IPS-18a (cell line): ENCODE results near the gene CEND1.
A peak's percentile ranks its signal among the peaks of the same experiment; 100 is the strongest.

Experiments
- H3K27ac ChIP-seq: one replicate; pipeline ENCODE4 v1.5.1; 2013; ENCODE audit warnings: low read length
- H3K27me3 ChIP-seq: one replicate; pipeline ENCODE4 v1.6.1; 2013; ENCODE audit warnings: mild to moderate bottlenecking, low read length; ENCODE audit not compliant: control insufficient read depth, insufficient read depth
- H3K36me3 ChIP-seq: one replicate; pipeline ENCODE4 v1.6.1; 2013; ENCODE audit warnings: low read depth, low read length; ENCODE audit not compliant: control insufficient read depth
- H3K4me1 ChIP-seq: one replicate; pipeline ENCODE4 v1.6.1; 2013; ENCODE audit warnings: low read depth, low read length; ENCODE audit not compliant: control insufficient read depth
- H3K4me3 ChIP-seq: one replicate; pipeline ENCODE4 v1.5.1; 2013; ENCODE audit warnings: low read length
- H3K9ac ChIP-seq: one replicate; pipeline ENCODE4 v1.6.1; 2013; ENCODE audit warnings: mild to moderate bottlenecking, low read length, moderate library complexity
- H3K9me3 ChIP-seq: one replicate; pipeline ENCODE4 v1.6.1; 2013; ENCODE audit warnings: low read depth, low read length; ENCODE audit not compliant: control insufficient read depth

Gene CEND1

DNA sequence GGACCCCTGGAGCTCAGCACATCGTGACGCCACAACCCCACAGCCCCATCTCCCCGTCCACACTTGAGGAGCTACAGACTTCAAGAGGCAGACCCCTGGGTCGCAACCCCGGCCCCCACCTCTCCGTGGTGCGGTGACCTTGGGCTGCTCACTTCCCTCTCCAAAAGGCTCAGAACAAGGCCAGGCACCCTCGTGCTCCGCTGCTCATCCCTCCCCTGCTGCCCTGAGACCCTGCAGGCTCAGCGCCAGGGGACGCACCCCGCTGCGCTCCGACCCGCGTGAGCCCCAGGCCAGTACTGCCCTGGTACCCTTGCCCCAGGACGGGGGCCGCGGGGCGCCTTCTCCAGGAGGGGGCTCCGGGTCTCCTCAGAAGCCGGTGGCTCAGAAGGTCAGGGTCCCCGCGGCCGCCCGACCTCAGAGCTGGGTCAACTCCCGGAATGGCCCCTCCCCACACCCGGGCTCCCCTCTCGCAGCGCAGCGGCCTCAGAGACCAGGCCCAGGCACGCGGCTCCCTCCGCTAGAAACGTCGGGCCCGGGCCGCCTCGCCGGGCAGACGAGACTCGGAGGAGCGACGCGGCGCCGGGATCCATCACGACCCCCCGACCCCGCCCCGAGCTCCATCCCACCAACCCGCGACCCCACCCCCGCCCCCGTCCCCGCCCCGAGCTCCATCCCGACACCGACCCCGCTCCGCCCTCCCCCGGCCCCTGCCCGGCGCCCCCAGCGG lies 13.2 kb downstream of the CEND1 start:
- Histone ChIP-seq H3K9me3 (no peaks in the 10 kb centered on the region), H3K27me3 (no peaks in the 10 kb centered on the region), H3K4me1 (no peaks in the 10 kb centered on the region), H3K9ac (peak overlapping the region; percentile 81), H3K4me3 (peak overlapping the region; percentile 77), H3K36me3 (peaks cover 5% of the 10 kb centered on the region), H3K27ac (no peak overlapping the region)

DNA sequence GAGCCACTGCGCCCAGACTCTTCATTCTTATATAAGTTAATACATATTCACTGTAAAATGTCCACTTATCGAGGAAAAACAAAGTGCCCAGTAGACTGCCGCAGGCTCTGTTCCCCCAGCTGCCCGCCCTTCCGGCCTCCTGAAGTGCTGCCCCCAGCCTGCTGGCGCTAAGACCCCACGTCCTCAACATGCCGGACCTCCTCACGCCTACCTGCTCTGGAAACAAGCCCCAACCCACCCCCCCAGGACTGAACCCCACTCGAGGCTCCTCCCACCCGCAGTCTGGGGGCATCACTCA lies 13.7 kb downstream of the CEND1 start:
- Histone ChIP-seq H3K36me3 (peaks cover 5% of the 10 kb centered on the region), H3K9ac (peak overlapping the region; percentile 81), H3K4me3 (peak overlapping the region; percentile 77), H3K27ac (no peak overlapping the region), H3K4me1 (no peaks in the 10 kb centered on the region), H3K27me3 (no peaks in the 10 kb centered on the region), H3K9me3 (no peaks in the 10 kb centered on the region)

DNA sequence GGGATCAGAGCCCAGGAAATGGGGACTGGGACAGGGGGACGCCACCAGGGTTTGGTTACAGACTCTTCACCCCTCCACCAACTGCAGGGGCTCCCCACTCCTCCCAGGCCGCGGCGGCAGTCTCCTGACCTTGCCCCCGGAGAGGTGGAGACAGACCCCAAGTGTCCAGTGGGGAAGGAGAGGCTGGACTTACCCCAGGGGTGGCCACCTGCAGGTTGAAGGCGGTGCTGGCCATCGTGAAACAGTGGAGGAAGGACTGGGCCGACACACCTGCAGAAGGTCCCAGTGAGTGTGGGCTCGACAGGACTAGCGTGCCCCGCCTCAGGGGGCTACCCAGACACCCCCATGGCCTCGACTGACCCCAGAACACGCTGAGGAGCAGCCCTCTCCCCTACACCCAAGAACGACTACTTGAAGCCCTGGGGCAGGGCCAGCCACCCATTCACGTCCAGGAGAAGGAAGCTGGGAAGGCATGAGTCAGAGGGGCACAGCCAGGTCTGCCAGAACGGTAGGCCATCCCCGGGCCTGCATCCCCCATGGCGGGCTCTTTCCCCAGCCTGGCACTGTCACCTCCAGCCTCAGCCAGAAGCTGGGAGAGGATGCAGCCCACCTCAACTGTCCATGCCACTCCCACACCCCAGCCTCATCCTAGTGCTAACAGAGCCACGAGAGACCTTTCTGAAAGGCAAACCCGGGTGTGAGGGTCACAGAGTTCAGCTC lies 14.9 kb downstream of the CEND1 start:
- Histone ChIP-seq H3K36me3 (peaks cover 14% of the 10 kb centered on the region), H3K27ac (no peak overlapping the region), H3K27me3 (no peaks in the 10 kb centered on the region), H3K4me1 (no peaks in the 10 kb centered on the region), H3K9me3 (no peaks in the 10 kb centered on the region), H3K9ac (no peak overlapping the region), H3K4me3 (no peak overlapping the region)

DNA sequence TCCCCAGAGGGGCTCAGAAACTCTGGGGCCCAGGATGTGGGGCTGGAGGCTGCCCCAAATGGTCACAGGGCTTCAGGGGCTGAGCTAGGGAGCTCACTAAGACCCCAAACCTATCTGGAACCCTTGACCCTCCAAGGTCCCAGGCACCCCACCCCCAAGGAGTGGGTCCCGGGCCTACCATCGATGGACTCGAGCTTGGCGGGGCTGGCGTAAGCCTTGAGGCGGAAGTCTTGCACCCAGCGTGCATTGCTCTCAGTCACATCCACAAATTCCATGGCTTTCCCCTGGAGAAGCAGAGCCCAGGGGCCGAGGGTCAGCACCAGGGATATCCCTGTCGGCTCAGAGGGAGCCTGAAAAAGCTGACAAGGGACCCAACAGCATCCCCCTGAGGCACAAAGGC lies 16.1 kb downstream of the CEND1 start:
- Histone ChIP-seq H3K36me3 (peaks cover 19% of the 10 kb centered on the region), H3K9ac (no peak overlapping the region), H3K27me3 (no peaks in the 10 kb centered on the region), H3K4me1 (no peaks in the 10 kb centered on the region), H3K4me3 (no peak overlapping the region), H3K27ac (no peak overlapping the region), H3K9me3 (no peaks in the 10 kb centered on the region)

DNA sequence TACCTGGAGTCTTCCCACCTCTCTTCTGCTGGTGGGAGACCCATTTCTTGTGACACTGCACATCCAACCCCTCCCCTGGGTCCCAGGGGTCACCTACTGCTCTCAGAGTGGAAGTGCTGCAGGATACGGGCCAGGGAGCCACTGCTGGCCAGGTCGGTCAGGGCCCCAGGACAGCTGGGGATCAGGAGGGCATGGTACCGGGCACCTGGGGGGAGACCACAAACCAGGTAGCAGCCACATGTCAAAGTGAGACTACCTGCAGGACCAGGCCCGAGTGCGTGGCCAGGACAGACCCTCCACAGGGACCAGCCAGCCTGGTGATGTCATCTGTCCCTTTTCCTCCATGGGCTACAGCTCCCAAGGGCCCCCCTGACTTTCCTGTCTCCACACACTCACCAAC lies 16.5 kb downstream of the CEND1 start:
- Histone ChIP-seq H3K27ac (no peak overlapping the region), H3K9me3 (no peaks in the 10 kb centered on the region), H3K4me3 (no peak overlapping the region), H3K27me3 (no peaks in the 10 kb centered on the region), H3K9ac (no peak overlapping the region), H3K36me3 (peaks cover 19% of the 10 kb centered on the region), H3K4me1 (no peaks in the 10 kb centered on the region)

DNA sequence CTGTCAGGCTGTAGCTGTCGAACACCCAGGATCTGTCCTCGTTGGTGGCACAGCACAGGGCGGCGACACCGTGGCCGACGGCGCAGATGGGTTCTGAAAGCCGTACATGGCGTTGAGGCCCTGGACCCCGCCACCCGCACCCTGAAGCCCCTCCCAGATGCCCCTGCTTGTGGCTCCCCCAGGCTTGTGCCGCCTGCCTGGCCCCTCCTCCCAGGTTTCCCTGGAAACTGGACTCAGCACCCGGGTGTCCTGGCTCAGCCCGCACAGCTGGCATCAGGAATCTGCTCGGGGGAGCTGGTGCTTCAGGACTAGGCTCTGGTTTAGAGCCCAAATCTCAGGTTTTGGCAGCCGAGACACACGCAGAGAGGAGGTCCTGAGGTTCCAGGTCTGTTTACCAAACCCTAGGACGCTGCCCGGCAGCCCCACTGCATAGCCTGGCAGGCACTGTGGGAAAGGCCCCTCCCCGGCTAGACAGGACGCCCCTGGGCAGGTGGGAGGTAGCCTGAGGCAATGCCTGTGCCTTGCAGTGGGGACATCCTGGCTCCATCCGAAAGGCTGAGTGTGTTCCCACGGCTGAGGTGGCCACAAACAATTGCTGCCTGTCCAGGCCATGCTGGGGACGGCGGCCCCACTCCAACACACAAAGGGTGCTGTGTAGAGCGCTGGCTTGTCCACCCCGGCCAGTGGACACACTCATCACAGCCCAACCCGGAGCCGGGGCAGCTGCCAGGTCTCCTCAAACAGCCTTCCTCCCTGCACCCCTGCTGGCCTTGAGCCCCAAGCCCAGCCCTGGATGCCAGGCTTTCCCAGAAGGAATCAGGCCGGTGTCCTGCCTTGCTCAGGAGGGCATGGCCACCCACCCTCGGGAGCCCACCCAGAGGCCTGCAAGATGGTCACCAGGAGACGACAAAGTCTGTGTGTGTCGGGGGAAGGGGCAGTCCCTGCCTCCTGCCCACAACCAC lies 17.2 kb downstream of the CEND1 start:
- peaks cover 19% of the 10 kb centered on the region for H3K36me3 ChIP-seq

DNA sequence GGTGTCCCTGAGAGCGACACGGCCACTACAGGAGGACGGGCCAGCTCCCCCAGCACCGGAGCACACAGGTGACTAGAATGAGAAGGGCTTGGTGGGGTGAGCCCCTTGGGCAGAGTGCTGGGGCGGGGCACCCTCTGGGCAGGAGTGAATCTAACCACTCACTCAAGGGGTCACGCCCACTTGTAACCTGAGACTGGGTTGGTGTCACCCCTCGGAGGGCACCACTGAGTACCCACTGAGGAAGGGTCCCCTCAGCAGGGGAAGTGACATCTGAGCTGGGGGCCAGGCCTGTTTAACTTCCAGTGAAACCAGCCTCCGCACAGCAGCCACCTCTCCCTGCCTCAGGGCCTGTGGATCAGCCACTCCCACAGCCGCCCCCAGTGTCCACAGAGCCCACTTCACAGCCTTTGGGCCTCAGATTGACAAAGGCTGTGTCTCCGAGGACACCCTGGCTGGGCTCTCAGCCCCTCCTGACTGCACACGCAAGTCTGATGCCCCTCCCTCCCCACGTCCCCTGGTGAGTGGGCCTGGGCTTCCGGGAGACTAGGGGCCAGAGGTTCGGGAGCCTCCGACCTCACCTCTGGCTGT lies 18.2 kb downstream of the CEND1 start:
- H3K9ac ChIP-seq = no peak overlapping the region
- no peaks in the 10 kb centered on the region for H3K27me3 ChIP-seq
- H3K9me3 ChIP-seq = no peaks in the 10 kb centered on the region
- no peaks in the 10 kb centered on the region for H3K4me1 ChIP-seq
- H3K4me3 ChIP-seq = no peak overlapping the region
- H3K27ac ChIP-seq = no peak overlapping the region
- peaks cover 24% of the 10 kb centered on the region for H3K36me3 ChIP-seq

More for the DNA sequence above, 17.2 kb downstream of the CEND1 start:
- Histone ChIP-seq H3K27ac (no peak overlapping the region), H3K9ac (no peak overlapping the region), H3K4me1 (no peaks in the 10 kb centered on the region), H3K27me3 (no peaks in the 10 kb centered on the region), H3K9me3 (no peaks in the 10 kb centered on the region), H3K4me3 (no peak overlapping the region)

DNA sequence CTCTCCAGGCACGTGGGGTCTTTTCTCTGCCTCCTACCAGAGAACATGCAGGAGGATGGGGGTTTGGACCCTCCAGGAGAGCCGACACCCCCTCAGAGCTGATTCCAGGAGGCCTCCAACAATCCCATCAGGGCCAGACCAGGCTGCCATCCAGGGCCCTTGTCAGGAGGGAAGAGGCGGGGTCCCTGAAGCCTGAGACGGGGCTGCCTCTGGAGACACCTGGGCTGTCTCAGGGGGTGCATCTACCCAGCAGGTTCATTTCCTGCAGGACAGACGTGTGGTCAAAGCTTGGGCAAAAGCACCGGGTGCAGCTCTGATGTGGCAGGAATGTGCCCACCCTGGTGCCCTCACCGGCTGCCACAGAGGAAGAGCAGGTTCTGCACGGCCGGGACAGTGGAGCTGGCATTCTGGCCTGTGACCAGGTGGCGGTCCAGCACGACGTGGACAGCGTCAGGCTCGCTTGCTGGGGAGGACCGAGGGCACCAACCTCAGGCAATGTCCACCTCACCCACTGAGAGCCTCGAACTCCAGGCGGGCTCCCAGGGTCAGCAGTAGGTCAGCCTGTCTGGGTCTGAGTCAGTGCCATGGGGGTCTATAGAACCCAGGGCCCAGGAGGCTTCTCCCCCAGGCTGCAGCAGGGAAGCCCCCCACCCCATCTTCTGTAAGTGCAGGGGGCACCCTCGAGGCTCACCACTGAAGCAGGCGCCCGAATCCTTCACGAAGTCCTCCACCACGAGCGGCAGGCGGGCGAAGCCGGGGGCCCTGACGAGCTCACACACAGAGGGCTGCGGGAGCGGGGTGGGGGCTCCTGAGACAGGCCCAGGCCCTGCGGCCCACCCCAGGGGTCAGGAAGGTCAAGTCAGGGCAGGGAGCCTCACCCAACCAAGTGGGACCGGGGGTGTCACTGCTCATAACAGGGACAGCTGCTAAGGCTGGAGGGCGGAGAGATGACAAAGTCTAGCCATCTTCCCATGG lies 19.0 kb downstream of the CEND1 start:
- no peak overlapping the region for H3K9ac ChIP-seq
- H3K4me1 ChIP-seq = no peaks in the 10 kb centered on the region
- H3K27me3 ChIP-seq = no peaks in the 10 kb centered on the region
- H3K27ac ChIP-seq = no peak overlapping the region
- H3K9me3 ChIP-seq = no peaks in the 10 kb centered on the region
- H3K36me3 ChIP-seq = peaks cover 28% of the 10 kb centered on the region
- no peak overlapping the region for H3K4me3 ChIP-seq

DNA sequence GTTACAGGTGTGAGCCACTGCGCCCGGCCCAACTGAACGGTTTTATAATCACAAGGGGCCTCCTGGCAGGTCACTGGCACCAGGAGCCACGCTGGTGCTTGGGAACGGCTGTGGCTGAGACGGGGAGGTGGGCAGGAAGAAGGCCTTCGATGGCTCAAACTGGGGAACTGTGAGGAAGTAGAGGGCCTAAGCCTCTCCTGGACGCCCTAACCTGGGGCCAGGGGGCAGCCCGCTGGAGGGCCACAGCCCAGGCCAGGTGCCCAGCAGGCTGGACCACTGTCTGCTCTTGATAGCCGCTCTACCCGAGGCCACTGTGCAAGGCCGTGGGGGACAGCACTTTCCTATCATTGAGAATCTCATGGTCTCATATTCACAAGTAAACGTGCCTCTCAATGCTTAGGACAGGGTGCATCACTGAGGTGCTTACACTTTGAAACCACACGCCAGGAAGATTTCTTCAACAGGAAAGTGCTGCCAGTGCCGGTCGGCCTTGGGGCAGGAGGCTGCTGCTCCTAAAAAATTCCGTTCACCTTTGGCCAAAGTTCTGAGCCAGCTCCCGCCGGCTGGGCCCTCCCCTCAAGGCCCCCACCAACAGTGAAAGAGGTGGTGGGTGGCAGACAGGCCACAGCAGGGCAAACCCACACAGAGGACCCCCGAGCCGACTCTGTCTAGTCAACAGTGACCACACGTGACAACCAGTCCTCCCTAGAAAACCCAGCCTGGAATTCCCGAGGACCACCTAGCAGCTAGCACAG lies 19.8 kb downstream of the CEND1 start:
- no peak overlapping the region for H3K27ac ChIP-seq
- H3K9ac ChIP-seq = no peak overlapping the region
- peaks cover 28% of the 10 kb centered on the region for H3K36me3 ChIP-seq
- H3K27me3 ChIP-seq = no peaks in the 10 kb centered on the region
- no peaks in the 10 kb centered on the region for H3K9me3 ChIP-seq
- no peaks in the 10 kb centered on the region for H3K4me1 ChIP-seq
- H3K4me3 ChIP-seq = no peak overlapping the region

DNA sequence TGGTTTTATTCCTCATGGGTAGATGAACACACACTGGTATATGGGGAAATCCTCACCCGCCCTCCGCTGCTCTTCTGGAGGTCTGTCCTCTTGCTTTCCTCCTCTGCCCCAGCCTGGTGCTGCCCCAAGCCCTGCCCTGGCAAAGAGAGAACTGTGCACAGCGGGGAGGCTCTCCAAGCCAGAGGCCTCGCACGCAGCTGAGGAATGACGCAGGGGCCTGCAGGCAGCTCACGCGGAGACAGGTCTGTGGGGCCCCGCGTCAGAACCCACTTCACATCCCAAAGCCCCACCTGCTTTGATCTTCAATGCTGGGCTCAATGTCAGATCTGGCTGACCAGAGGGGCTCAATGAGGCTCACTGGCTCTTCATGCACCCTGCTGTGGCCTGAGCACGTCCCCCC lies 22.7 kb downstream of the CEND1 start:
- H3K36me3 ChIP-seq = peaks cover 41% of the 10 kb centered on the region
- no peaks in the 10 kb centered on the region for H3K9me3 ChIP-seq
- no peak overlapping the region for H3K4me3 ChIP-seq
- H3K27ac ChIP-seq = no peak overlapping the region
- H3K9ac ChIP-seq = no peak overlapping the region
- H3K4me1 ChIP-seq = peaks cover 6% of the 10 kb centered on the region
- H3K27me3 ChIP-seq = no peaks in the 10 kb centered on the region
